GM18498 (cell line): ENCODE results near the gene NRL.

Experiments used
- ATAC-seq: cut with Tn5 transposase; IDR thresholded peaks from one replicate; pipeline ENCODE4 v1.9.1; 2021; ENCODE audit warnings: mild to moderate bottlenecking, moderate library complexity; ENCODE audit not compliant: unreplicated experiment

The NRL gene

DNA sequence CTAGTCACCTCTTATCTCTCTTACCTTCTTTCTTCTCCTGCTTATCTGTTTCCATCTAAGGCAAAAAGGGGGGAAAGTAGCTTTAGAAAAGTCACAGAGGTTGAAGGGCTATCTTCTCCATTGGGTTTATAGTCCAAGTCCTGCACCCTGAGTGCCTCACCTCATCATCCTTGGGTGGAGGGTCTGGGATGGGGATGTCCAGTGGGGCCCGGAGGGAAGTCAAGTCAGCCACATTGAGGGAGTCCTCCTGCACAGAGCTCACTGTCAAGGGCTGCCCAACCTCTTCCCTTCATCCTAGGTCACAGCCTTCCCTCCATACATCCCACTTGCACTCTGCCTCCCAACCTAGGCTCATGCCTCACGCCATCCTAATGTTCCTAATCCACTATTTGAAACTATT is 30.5 kb upstream of the NRL start:
- no peak for ATAC-seq

DNA sequence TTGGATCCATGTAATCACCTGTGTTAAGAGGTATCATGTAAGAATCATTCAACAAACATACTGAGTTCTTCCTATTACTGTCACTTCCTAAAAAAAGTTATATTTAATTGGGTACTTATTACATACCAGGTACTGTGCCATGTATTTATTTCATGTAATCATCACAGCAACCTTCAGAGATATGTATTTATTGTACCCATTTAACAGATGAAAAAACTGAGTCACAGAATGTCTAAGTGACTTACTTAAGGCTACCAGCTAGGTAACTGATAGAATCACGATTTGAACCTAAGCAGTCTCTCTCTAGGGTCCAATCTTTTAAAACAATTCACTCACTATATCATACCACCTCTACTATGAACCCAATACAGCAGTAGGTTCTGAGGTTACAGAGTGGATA is 29.7 kb upstream of the NRL start:
- no peak for ATAC-seq

- ATAC-seq = no peak
Observed at GRCh38 chr14:24143511-24143910, 28.8 kb upstream of the NRL start.

- peak; percentile 88 for ATAC-seq
Observed at GRCh38 chr14:24141097-24141880, 26.5 kb upstream of the NRL start, which contains the start of gene EMC9. Gene EMC9, minus strand, starts transcription at chr14:24141591. Its CDS starts 287 bp downstream, at chr14:24141304.

GRCh38 chr14:24139272-24139934 is 24.7 kb upstream of the NRL start:
- no peak for ATAC-seq

DNA sequence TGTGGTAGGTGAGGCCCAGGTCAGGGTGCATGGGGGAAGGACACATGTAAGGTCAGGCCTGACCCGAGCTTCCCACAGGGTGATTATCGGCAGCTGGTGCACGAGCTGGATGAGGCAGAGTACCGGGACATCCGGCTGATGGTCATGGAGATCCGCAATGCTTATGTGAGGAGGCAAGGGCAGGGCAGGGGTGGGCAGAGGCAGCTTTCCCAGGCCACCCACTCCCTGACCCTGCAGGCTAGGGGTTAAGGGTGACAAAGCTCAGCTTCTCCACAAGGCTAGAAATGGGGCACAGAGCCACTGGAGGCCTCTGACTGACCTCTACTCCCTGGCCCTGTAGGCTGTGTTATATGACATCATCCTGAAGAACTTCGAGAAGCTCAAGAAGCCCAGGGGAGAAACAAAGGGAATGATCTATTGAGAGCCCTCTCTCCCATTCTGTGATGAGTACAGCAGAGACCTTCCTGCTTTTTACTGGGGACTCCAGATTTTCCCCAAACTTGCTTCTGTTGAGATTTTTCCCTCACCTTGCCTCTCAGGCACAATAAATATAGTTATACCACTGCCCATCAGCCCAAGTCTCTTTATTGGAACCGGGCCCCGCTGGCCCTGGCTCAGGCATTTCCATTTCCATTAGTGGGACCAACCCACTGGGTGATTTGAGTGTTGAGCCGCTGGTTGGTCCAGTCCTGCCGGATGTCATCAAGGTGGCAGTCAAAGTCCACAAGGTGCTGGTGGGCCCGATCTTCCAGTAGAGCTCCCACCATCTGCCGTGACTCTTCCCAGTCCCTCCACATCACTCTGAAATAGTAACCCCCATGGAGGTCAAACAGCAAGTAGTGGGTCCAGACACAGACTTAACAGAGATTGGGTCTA is 23.9 kb upstream of the NRL start:
- ATAC-seq = no peak

DNA sequence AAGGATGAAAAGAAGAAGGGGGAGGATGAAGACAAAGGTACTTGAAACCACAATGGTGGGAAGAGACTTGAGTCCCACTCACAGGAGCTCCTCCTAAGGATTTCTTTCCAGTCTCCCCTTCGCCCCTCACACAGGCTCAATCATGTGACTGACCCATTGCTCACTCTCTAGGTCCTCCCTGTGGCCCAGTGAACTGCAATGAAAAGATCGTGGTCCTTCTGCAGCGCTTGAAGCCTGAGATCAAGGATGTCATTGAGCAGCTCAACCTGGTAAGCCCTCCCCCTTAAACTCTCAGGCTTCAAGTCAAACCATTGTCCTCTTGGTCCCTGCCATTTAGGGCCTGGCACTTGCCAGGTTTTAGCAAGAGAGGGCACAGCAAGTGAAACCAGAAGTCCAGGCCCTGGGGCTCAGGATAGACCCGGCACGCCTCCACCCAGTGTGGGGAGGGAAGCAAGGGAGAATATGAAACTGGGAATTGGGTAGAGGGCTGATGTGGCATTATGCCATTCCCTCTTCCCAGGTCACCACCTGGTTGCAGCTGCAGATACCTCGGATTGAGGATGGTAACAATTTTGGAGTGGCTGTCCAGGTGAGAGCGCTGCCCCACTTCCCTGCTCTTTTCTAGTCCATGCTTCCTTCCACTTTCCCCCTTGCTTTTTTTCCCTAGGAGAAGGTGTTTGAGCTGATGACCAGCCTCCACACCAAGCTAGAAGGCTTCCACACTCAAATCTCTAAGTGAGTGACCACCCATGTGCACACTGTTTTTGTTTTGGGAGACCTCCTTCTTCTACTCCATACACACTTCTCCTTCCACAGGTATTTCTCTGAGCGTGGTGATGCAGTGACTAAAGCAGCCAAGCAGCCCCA is 23.0 kb upstream of the NRL start:
- ATAC-seq = no peak

GRCh38 chr14:24136684-24137528 is 22.2 kb upstream of the NRL start:
- ATAC-seq = no peak

DNA sequence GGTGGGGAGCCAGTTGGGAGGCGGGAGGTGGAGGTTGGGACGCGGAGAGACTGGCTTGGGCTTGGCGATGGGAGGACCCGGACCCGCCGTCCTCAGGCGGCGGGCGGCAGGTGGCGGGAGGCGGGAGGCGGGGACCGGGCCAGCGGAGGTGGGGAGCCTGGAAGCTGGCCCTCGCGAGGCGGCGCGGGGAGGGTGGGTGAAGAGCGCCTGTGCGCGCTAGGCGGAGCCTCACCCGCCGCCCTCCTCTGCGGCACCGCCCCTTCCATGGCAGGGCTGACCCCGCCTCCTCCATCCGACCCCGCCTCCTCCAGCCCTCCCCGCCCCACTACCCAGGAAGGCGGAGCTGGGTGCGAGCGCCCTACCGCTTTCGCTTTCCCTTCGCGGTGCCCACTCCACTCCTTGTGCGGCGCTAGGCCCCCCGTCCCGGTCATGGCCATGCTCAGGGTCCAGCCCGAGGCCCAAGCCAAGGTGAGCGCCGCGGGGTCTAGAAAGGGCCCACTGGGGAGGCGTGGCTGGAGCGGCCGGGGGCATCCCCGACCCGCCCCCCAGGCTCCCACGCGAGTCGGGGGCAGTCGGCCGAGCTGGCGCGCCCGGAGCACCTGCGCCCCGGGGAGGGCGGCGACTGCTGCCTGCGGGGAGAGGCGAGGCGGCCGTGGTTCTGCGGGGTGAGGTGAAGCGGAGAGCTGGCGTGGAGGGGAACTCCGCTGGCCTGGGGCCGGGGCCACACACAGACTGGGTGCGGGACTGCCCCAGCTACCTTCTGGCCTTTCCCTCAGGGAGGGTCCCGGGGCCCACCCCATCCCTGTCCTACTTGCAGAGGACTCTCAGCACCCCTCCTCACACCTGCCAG is 21.3 kb upstream of the NRL start, which contains the start of gene PSME1:
TSS of gene PSME1 (plus strand) at position 361 of the 850 bp plus-strand sequence. CDS start at position 430, 69 bp downstream.
- peak; percentile 90 for ATAC-seq

- ATAC-seq = peak; percentile 10
Observed at GRCh38 chr14:24135584-24135833, 20.8 kb upstream of the NRL start.

DNA sequence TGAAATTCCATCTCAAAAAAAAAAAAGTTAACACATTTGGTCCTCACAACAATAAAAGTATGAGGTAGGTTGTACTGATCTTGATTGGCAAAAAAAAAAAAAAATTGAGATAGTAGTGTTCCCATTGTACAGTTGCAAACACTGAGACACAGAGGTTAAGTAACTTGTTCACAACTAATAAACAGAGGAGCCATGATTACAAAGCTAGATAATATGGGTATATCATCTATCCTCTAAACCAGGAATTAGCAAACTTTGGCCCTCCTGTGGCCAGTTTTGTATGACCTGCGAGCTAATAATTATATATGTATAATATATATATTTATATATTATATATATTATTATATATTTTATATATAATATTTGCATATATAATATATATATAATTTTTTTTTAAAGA is 19.0 kb upstream of the NRL start:
- no peak for ATAC-seq

DNA sequence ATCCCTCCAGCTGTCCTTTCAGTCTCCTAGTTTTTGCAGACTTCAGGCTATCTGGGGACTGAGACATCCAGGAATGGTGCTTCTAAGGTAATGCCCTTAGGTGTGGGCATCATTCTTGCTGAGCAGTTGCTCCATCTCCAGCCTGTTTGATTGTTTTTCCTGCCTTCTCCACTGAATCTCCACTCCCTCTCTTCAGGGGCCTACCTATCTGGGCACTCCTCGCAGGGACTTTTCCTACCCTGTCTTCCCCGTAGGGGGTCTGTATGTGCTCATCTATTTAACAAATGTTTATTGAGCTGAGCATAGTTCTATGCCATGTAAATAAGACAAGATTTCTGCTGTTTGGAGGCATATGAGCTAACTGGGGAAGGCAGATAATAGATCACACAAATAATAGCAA is 18.2 kb upstream of the NRL start:
- ATAC-seq = no peak

- ATAC-seq = no peak
Observed at GRCh38 chr14:24132061-24132685, 17.4 kb upstream of the NRL start.

- no peak for ATAC-seq
Observed at GRCh38 chr14:24131549-24131966, 16.8 kb upstream of the NRL start.

- ATAC-seq = no peak
Observed at GRCh38 chr14:24130717-24131548, 16.2 kb upstream of the NRL start.

DNA sequence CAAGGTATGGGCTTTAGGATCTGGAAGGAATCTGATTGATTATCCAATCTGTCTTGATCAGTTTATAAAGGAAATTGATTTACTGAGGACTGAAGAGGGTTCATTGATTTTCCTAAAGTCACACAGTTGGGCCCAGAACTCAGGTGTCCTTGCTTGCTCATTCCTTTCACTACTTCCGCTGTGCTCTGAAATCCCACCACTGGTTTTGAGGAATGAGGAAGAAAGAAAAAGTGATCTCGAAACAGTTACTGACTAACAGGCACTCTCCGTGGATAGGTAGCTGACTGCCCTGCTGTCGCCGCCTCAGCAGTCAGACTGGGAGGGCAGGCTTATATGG is 15.6 kb upstream of the NRL start, which contains the start of gene FITM1:
TSS of gene FITM1 (plus strand) at position 280 of the 337 bp plus-strand sequence. CDS start 905 bp downstream, outside the sequence.
- ATAC-seq = no peak

DNA sequence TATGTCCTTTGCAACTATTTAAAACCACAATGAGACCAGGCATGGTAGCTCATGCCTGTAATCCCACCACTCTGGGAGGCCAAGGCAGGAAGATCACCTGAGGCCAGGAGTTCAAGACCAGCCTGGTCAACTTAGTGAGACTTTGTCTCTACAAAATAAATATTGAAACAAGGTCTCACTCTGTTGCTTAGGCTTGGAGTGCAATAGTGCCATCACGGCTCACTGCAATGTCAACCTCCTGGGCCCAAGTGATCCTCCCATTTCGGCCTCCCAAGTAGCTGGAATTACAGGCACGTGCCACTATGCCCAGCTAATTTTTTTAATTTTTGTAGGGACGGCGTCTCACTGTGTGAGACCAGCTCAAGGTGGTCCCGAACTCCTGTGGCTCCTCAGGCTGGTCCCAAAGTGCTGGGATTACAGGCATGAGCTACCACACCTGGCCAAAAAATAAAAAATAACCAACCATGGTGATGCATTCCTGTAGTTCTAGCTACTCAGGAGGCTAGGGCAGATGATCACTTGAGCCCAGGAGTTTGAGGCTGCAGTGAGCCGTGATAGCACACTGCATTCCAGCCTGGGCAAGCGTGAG is 14.8 kb upstream of the NRL start:
- no peak for ATAC-seq
